ENCODE results near the gene BICC1.

The BICC1 gene

DNA sequence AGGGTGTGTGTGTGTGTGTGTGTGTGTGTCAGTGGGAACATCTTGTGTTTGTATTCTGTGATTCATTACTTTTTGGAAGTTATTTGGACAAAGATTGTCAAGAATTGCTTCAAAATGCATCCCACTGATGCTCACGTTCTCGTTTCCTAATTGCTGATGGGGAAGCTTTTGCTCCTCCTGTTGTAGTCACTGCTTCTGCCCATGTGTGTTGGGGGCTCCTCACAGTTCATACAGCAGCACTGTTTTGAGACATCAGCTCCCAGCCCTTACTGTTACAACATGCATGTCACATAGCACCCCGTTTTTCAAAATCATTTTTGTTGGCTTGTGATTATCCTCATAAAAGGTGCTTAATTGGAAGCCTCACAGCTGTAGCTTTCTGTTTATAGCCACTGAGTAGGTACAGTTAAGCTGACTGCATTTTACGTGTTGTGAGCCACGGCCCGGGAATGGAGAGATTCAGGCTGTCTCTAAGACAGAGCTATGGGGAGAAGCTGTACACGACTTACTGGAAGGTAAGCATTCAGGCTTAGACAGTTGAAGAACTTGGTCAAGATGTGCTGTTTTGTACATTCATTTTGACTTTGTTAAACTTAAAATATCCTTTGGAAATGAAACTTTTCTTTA is 87.4 kb downstream of the BICC1 start:
- DNase-seq (ENCODE audit: low read depth) = no peak

DNA sequence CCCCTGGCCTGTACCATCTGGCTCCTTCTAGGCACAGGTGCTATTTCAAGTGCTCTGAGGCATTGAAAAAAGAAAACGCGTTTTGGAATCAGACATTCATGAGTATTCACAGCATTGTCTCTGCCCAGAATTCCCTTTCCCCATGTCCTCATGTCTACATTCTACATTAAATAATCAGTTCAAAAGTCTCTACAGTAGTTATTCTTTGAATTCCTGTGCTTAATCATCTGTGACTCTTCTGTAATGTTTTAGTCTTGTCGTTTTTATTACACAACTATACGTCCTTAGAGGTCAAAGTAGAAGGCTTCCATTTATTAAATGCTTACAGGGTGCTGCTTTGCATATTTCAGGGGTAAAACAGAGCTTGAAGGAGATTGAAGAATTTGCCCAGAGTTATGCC is 95.7 kb downstream of the BICC1 start:
- DNase-seq (ENCODE audit: low read depth) = peak; percentile 46

DNA sequence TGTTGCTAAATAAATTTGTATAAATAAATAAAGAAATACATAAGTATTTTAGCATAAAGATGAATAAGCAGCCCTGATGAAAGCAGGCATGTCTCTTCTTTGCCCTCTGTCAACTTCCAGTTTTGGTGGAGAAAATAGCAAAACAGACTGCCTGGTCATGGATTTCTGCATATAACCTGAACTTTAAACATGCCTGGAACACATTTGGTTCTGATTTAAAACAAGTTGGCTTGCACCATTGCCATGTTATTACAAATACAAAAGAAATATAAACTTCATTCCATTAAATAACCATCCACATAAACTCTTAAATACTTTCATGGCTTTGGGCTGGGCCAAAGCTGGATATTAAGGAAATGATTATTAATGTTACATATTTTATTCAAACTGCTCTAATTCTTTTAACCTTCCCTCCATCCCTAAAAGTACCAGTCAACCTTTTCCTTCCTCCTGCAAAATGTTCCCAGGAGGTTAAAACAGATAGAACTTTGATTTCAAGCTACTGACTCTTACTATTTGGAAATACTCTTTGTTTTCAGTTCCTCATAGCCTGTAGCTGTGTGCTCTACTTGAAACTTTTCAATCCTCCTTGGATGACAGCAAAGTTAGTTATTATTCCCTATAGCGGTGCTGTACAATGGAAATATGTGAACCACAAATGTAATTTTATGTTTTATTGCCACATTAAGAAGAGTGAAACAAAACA is 96.3 kb downstream of the BICC1 start:
- DNase-seq (ENCODE audit: low read depth) = peak; percentile 70

DNA sequence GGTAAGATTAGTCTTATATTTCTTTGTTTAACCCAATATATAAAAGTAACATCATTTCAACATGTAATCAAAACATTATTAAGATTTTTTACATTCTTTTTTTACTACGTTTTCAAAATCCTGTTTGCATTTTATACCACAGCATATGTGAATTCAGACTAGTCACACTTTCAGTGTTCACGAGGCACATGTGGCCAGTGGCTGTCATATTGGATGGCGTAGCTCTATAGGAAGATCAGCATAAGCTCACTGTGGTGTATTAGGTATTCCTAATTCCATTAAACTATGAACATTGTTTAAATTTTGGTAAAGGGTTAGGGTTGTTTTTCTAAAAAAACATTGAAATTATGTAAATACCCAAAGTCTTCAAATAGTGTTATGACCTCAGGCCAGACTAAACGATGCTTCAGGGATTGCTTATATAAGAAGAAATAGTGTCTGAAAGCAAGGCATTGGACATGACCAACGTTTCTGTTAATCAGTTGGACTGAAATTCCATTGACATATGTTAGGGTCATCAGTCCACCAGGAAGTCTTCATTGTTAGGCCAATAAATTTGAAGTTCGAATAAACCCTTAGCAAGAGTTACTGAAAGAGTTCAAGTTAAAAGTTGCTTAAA is 97.0 kb downstream of the BICC1 start:
- no peak for DNase-seq (ENCODE audit: low read depth)

DNA sequence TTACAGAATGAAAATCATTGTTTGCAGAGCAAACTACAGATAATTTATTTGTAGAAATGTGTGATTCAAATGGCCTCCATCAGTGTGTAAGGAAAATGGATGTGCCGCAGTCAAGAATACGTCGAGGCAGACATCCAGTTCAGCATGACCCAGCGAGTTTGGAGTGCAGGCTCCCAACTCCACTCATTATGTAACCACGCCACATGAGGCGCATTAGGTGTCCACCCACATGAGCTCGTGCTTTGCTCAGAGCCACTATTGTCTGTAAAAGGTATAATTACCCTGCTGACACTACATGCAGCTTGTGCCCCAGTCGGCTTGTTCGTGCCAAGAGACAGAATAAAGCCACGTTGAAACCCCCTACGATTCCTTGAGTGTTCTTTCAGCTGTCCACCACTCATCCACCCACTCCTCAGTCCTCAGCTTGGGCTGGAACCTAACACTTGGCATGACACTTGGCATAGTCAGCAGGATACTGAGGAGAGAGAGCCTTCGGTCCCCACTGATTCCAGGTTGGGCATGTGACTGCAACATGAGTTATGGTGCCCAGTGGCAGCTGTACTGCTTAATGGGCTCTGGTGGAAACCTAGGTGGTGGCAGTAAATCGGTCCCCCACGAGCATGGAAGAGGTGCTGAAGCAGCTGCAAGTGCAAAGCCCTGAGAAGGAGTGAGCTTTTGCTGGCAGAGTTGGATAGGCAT is 102.7 kb downstream of the BICC1 start:
- no peak for DNase-seq (ENCODE audit: low read depth)

DNA sequence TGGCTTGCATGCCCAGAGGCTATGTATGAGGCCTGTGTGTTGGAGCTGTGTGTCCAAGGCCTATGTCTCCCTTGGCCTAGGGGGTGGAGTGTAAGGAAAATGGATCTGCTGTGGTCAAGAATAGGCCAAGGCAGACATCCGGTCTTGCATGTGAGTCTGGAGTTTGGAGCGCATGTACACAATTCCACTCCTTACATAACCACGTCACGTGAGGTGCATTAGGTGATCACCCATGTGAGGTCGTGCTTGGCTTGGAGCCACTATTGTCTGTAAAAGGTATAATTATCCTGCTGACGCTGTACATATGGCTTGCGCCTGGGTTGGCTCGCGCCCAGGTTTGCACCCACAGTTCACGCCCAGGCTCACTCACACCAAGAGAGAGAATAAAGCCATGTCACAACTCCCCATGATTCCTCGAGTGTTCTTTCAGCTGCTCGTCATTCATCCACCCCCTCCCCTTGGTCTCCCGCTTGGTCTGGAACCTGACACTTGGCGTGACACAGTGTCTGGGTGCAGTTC is 105.5 kb downstream of the BICC1 start:
- no peak for DNase-seq (ENCODE audit: low read depth)

DNA sequence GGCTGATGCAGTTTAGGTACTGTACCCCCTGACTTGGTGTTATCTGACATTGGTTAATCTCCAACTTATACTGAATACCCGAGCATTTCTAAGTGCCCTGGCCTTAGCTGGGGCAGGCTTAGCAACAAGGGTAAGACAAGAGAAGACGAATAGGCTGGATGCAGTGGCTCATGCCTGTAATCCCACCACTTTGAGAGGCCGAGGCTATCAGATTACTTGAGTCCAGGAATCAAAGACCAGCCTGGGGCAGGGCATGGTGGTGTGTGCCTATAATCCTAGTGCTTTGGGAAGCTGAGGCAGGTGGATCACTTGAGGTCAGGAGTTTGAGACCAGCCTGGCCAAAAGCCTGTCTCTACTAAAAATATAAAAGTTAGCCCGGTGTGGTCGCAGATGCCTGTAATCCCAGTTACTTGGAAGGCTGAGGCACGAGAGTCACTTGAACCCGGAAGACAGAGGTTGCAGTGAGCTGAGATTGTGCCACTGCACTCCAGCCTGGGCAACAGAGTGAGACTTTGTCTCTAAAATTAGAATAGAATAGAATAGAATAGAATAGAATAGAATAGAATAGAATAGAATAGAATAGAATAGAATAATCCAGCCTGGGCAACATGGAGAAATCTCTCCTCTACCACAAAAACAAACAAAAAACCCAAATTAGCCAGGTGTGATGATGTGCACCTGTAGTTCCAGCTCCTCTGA is 108.9 kb downstream of the BICC1 start:
- DNase-seq (ENCODE audit: low read depth) = no peak

DNA sequence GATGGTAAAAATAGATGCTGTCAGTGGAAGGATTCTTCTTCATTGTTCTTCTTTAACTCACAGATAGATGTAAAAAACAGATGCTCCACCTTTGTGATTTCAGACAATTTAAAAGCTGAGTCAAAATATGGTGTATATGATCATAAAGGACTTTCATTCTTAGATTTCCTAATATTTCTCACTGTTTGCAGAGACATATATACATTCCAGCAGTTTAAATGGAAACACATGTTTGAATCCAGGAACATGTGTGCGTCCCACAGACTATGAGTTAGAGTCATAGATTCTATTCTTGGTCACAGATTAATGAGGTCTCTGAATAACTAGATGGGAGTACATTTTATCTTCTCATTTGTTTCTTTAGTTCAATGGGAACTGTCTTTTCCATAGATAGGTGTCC is 109.6 kb downstream of the BICC1 start:
- DNase-seq (ENCODE audit: low read depth) = peak; percentile 54

DNA sequence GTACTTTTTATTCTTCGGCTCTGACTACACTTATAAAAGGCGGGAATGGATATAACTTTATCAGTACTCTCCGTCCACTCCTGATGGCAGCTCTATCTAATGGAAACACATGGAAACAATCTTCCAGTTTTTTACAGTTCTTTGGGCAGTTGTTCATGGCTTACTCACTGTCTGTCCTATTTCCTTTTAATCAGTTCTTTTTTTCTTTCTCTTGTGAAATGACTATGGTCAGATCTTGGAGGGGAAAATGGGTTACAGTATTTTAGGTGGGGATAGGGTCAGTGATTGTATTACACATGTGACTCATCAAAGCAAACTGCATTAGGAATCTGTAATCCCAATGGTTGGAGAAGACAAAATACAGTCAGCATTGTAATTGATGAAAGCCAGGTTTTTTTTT is 112.4 kb downstream of the BICC1 start:
- peak; percentile 84 for DNase-seq (ENCODE audit: low read depth)

DNA sequence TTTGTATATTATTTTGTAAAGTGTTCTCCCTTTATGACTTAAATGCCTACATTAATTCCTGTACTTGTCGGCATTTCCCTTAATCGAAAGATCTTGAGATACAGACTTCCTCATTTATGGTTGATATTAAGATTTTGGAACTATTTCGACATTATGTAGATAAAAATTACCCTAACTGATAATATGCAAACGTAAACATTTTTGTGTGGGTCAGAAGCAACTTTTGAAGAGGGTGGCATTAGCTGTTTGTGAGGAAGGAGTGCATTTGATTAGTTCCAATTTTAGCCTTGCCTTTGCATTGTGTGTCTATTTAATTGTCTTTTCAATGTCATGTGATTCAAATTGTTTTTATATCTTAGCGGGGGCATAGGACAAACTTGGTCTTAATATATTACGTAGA is 114.7 kb downstream of the BICC1 start:
- no peak for DNase-seq (ENCODE audit: low read depth)

DNA sequence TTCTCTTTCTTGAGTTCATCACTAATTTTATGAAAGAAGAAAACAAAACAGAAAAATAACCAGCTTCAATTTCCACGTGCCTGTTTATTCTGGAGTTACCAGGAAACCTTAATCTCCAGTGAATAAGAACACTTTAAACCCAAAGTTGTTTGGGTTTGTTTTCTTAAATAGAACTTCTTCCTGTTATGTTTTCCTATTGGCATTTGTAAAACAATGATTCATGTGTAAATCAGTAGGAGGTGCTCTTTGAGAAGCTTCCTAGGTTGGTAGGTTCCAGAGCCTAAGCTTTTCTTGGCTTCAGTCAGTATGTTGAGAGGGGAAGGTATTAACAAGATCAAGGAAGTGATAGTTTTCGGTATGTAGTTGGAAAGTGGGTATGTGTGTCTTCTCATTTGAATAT is 119.0 kb downstream of the BICC1 start:
- no peak for DNase-seq (ENCODE audit: low read depth)

DNA sequence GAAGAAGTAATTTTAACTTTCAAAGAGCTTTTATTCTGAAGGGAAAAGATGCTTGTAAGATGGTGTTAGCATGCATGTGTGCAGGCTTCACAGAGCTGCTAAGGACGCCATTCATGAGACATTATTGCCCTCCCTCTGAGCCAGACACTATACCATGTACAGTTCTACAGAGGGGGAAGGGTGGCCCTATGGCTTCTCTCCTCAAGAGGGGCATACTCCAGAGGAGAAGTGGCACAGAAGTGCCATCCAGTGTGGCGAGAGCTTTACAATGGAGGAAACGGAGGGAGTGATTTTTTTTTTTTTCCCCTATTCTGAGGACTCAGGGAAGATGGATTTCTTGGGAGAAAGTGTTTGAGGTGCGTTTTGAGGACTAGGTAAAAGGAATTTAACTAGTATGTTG is 119.5 kb downstream of the BICC1 start:
- no peak for DNase-seq (ENCODE audit: low read depth)

DNA sequence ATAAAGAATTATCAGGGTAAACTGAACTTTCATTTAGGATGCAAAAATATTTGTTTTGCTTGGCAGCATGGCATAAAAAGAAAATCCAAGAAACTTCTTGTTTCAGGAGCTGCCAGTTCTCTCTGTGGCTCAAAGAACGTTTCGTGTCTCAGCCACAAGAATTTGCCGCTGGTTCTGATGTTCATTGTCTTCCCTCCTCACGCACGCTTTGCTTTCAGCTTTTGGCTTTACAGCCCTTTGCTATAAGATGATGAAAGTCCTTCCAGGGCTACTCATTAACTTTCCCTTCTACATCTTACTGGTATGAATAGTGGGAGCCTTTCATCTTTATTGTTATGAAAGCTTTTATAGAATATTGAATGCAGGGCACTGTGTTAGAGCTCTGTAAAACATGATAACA is 124.7 kb downstream of the BICC1 start:
- DNase-seq (ENCODE audit: low read depth) = peak; percentile 98

DNA sequence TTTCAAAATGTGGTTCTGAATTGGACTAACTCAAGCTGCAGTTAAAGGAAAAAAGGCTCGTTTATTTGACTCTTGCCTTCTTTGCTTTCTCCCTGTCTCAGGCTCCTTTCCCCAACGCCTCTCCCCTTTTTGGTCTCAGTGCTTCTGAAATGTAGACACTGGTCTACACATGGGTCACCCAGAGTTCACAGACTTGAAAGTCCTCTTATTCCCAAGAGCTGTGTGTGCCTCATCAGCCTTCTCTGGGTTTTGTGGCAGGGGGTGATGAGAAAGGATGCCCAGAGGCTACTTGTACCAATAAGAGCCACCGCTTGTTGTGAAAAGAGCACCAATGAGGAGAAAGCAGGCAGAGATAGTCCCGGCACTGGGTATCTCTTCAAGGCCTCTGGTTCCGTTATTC is 125.7 kb downstream of the BICC1 start:
- no peak for DNase-seq (ENCODE audit: low read depth)

DNA sequence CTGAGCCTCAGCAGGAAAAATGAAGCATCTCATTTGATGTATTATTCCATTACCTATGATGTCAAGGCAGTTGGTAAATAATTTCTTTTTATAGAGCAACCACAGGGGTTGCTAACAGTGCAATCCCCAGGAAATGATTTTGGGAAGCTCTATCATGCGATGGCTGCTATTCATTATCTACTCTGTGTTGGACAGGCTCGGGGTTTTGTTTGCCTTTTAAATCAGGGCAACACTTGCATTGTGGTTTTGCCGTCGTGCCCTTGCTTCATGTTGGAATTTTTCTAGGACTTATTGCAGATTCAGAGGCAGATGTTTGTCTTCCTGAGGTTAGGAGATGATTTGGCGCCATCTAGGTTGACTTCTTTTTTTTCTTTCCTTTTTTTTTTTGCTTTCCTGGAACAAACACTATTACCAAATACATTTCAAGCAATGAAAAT is 128.4 kb downstream of the BICC1 start:
- DNase-seq (ENCODE audit: low read depth) = peak; percentile 99

DNA sequence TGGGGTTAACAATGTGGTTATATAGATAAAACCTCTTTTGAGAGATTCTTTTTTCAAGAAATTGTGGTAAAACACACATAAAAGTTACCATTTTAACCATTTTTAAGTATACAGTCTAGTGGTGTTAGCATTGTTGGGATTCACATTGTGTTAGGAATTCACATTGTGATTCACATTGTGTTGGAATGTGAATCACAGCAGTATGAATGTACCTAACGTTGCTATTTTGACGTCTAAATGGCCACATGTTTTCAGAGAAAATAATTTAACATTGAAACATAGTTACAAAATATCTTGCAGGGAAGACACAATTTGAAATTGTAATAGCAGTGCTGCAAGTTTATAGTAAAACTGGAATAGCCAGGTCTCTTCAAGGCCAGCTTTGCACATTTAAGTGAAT is 129.0 kb downstream of the BICC1 start:
- DNase-seq (ENCODE audit: low read depth) = peak; percentile 63

DNA sequence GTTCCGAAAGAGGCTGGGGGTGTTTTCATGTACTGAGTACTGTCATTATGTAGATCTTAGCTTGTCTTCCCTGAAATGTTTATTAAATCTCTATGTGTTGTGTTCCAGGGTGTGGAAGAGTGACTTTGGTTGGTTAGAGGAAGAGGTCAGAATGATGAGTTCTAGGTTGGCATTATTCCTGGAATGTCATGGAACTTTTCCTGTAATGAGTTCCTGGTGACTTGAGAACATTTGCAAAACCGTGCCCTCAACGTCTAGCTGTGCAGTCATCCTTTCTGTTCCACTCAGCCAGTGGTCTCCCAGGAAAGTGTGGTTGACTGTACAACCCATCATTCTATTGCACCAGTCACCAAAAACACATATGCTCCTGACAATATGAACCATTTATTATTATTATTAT is 129.6 kb downstream of the BICC1 start:
- DNase-seq (ENCODE audit: low read depth) = peak; percentile 90

DNA sequence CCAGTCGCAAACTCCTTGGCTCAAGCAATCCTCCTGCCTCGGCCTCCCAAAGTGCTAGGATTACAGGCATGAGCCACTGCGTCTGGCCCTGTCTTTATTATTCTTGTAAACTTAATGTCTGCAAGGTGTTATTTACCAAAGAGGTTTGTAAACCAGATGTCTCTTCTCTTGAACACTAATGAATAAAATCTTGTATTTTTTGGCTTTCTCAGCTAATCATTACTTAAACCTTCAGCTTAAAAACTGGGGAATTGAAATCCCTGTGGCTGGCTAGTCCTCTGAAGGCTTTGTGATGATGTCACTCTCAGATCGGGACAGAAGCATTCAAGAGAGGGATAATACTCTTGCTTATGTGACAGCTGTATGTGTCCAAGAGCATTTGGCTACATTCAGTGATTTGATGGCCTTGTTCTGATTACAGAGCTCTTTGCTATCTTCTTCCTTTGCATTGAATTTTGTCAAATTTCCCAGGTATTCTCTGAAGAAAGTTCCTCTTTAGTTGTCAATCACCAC is 130.3 kb downstream of the BICC1 start:
- DNase-seq (ENCODE audit: low read depth) = no peak

DNA sequence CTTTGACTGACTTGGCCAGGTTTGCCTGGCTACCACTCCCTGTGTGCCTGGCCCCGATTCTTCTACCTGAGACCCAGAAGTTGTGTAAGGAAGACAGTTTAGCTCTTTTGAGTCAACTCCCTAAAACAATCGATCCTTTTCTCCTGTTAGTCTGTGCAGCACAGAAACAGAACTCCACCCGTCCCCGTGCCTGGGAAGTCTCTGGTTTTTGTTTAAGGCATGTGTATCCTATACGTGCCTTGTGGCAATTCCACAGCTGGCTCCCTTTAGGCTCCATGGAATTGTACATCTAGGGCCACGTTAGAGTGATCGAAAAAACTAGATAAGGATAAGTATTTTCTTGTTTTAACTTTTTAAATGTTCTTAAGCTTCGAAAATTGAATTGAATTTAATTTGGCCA is 131.6 kb downstream of the BICC1 start:
- no peak for DNase-seq (ENCODE audit: low read depth)

DNA sequence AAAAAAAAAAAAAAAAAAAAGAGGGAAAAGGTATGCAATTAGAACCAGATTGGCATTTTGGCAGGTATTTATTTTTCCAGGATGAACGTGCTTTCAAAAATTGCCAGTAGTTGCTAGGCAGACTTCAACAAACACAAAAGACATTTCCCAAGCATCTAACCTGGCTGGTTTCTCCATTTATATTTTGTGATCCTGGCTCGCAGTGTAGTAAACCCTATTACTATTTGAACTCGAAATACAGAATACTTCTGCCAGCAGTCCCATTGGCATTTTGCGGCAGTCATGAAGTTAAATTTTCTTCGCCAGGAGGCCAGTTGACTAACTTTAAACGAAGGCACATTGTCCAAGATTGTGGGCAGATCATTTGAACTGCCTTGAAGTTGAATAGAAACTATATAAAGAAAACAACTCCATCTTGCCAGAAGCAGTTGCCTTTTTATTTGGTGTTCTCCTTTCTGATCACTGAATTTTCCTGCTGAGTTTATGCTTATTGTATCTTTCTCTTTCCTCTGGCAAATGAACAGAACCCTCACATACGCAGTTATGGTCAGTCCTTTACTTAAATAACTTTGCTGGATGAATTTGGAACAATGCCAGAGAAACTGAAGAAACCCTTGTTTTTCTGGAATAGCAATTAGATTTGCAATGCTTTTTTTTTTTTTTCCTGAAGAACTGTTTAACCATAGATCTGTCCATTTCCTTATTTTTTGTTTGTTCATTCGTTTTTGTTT is 132.9 kb downstream of the BICC1 start:
- DNase-seq (ENCODE audit: low read depth) = peak; percentile 49

Data from fibroblast of gingiva (primary cell).